AG04450 (cell line): ENCODE data around the gene ING4. TPM values are rescaled to one million over a fixed set of nuclear protein-coding genes. Genes with fewer than 3 reads are reported as not detected.

Source experiments
- CTCF ChIA-PET: fragments of 300-600, 350-600 bp; formaldehyde crosslinking; extraction: SDS; loops from one replicate; lab custom pipeline; 2022; ENCODE audit warnings: antibody characterized with exemption, inconsistent platforms; lab: Charles Lee
- POLR2A ChIA-PET: fragments of 350-600 bp; formaldehyde crosslinking; extraction: SDS; loops from one replicate; lab custom pipeline; 2021; ENCODE audit warnings: antibody characterized with exemption, inconsistent platforms; lab: Yijun Ruan, JAX
- DNase-seq: peaks from one replicate; pipeline ENCODE4 v3.0.0-alpha.2; 2011; ENCODE audit warnings: low read depth, low spot score
- H3K27ac ChIP-seq: one replicate; pipeline ENCODE4 v1.5.1; 2012; ENCODE audit warnings: low read depth, low read length, control low read depth
- H3K27me3 ChIP-seq: one replicate; pipeline ENCODE4 v1.6.0; 2012; ENCODE audit warnings: low read length; ENCODE audit not compliant: control insufficient read depth, insufficient read depth
- H3K4me3 ChIP-seq: 2 replicates; pipeline ENCODE4 v1.5.1; 2011; ENCODE audit warnings: mild to moderate bottlenecking, low read depth, low read length, control low read depth
- H3K9me3 ChIP-seq: 2 replicates; pipeline ENCODE4 v1.5.1; 2012; ENCODE audit warnings: low read length; ENCODE audit not compliant: control insufficient read depth, insufficient read depth
- polyA plus RNA-seq: library from polyadenylated mRNA; depleted of rRNA; stranded (reverse); fragments of >200 nt; gene quantifications from 2 replicates; pipeline ENCODE4 v1.2.3, GENCODE V29; 2011
- TF ChIP-seq, protein P1 (sequence below): IDR thresholded peaks from 2 replicates; pipeline ENCODE4 v1.5.1; 2011; ENCODE audit warnings: low read depth, low read length, control low read depth, inconsistent platforms

The ING4 gene
- polyA plus RNA-seq, 1 experiment = 66.6 TPM

DNA sequence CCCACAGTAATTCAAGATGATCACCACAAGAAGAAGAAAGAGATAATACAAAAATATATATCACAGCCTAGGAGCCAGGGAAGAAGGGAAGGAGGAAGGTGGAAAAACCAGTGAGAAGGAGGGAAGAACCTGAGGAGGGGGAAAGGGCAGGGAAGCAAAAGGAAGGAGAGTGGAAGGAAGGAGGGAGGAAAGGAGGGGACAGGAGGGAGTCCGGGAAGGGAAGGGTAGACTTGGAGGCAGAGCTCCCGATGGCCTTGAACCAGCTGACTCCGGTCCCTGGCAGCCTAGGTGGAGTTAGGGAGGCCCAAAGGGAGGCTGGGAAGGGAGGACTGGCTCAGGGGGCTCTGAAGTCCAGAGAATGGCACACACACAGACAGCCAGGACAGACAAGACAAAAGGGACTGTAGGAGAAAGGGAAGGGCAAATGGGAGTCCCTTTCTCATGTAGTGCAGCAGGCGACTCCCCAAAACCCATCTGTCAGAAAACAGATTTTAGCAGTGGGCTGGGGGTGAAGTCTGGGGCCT, 31.0 kb upstream of the ING4 start:
- Histone ChIP-seq H3K27ac (no peak overlapping the region), H3K27me3 (no peaks in the 10 kb centered on the region), H3K4me3 (no peak overlapping the region), H3K9me3 (no peaks in the 10 kb centered on the region)
- ChIA-PET POLR2A (no interaction called here), CTCF (no interaction called here)
- DNase-seq = no peak
- TF ChIP-seq, protein P1, sequence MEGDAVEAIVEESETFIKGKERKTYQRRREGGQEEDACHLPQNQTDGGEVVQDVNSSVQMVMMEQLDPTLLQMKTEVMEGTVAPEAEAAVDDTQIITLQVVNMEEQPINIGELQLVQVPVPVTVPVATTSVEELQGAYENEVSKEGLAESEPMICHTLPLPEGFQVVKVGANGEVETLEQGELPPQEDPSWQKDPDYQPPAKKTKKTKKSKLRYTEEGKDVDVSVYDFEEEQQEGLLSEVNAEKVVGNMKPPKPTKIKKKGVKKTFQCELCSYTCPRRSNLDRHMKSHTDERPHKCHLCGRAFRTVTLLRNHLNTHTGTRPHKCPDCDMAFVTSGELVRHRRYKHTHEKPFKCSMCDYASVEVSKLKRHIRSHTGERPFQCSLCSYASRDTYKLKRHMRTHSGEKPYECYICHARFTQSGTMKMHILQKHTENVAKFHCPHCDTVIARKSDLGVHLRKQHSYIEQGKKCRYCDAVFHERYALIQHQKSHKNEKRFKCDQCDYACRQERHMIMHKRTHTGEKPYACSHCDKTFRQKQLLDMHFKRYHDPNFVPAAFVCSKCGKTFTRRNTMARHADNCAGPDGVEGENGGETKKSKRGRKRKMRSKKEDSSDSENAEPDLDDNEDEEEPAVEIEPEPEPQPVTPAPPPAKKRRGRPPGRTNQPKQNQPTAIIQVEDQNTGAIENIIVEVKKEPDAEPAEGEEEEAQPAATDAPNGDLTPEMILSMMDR = no peak

DNA sequence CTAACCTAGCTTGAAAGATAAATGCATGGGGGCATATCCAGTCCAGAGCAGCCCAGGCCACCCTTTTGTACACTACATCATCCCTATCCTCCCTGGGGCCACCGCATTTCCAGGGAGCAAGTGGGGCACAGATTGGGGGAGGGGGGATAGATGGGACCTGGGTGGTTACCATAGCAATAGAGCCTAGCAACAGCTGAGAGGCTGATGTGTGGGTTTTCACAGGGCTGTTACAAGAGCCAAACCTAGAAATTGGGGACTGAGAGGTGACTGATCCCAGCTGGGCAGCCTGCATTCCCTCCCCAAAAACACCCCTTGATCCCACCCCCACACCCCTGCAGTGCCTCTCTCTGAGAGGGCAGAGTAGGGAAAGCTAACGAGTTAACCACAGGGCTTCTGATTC, 30.0 kb upstream of the ING4 start:
- TF ChIP-seq, protein P1 = no peak
- Histone ChIP-seq H3K27me3 (no peaks in the 10 kb centered on the region), H3K9me3 (no peaks in the 10 kb centered on the region), H3K27ac (no peak overlapping the region), H3K4me3 (no peak overlapping the region)
- ChIA-PET CTCF (no interaction called here), POLR2A (interaction anchor here (1.1 kb wide), 1 partner anchor 60 kb away, joined by 3 read pairs; the partner anchor contains the start of gene MLF2)
- DNase-seq = no peak

DNA sequence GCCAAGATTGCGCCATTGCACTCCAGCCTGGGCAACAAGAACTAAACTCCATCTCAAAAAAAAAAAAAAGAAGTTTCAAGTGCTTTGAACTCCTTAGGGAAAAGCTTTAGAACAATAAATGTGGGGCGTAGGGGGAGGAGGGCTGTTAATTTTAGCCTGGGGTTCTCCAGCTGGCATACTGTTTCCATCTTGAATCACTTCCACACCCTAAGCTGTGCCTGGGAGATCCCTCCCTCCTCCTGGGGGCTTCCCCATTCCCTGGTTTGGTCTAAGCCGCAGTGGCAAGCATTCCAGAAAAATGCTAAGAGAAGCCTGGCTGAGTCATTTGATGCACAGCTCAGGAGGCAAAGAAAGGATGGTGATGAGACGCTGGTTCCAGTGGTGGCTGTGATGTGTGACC, 28.6 kb upstream of the ING4 start:
- CTCF ChIA-PET = interaction anchor here (1.5 kb wide), 1 partner anchor 62 kb away, joined by 4 read pairs; the partner anchor contains the start of gene MLF2
- no peak for DNase-seq
- H3K27ac ChIP-seq = peak overlapping the region; percentile 39

DNA sequence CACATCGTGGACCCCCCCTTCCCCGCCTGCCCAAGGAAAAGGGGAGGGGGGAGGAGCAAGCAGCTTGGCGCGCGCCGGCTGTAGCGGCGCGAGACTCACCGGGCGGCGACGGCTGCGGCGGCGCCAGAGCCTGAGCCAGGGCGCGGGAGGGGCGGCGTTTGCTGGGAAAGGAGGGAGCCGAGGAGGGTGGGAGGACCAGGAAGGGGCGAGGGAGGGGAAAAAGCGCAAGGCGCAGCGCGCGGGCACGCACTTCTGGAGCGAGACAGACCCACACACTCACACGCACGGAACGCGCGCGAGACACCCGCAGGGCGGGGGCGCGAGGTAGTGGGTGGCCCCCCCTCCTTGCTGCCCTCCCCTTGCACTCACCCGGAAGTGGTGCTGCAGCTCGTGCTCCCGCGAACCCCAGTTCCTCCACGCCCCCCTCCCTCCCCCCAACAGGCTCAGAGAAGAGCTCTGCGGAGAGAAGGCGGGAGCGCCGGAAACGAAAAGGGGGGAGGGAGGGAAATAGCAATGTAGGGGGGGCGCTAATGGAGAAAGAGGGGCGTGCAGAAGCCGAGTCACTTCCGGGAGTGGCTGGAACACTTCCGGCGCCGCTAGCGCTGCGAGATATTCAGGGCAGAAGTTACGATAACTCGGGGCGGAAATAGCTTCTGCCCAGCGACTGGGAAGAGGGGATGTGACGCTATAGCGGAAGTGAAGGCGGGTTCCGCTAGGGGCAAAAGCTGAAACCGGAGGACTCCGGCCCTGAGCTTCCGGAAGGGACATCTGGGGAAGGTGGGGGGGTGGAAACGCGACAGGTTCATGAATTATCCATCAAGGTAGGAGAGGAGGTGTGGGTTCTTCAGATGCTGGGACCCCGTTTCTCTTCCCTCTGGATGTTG, 26.3 kb upstream of the ING4 start, which contains the start of gene ZNF384:
ZNF384 (minus strand) TSS at position 377 of the 884 bp plus-strand sequence. CDS start 9,855 bp downstream, outside the sequence.
- Histone ChIP-seq H3K4me3 (peak within 1 kb of the TSS; percentile 97), H3K27ac (peak within 1 kb of the TSS; percentile 90), H3K9me3 (no peaks in the 10 kb centered on the region), H3K27me3 (no peaks in the 10 kb centered on the region)
- POLR2A ChIA-PET = interaction anchor here (0.5 to 2.3 kb wide), 31 partner anchors 9 to 295 kb away, joined by 3 to 39 read pairs (median 6); partner anchors contain the start of genes CDCA3, COPS7A, GAPDH and GPR162
- DNase-seq = peak; percentile 98
- CTCF ChIA-PET = interaction anchor here (0.5 to 1.2 kb wide), 11 partner anchors 9 to 587 kb away, joined by 3 to 8 read pairs (median 5); partner anchors contain the start of genes CLSTN3 and MLF2
- TF ChIP-seq, protein P1 = peak; percentile 34; the same call in 1 of the 2 replicates

More for the DNA sequence above, 28.6 kb upstream of the ING4 start:
- no peaks in the 10 kb centered on the region for H3K9me3 ChIP-seq
- TF ChIP-seq, protein P1 = no peak
- H3K4me3 ChIP-seq = no peak overlapping the region
- POLR2A ChIA-PET = interaction anchor here (0.6 to 0.8 kb wide), 3 partner anchors 9 to 161 kb away, joined by 3 to 5 read pairs (median 4); partner anchors contain the start of genes COPS7A and USP5
- no peaks in the 10 kb centered on the region for H3K27me3 ChIP-seq
